Omental fat pad (tissue), 4 donors: Measurements from ENCODE around the gene PTGER1. TPM values are rescaled to one million over a fixed set of nuclear protein-coding genes. Genes with fewer than 3 reads are reported as not detected.

ENCODE experiments used
- ATAC-seq: fragments of 150-250 bp; one replicate; pipeline ENCODE4 v1.9.1; 2016; ENCODE audit warnings: mild to moderate bottlenecking, moderate library complexity; ENCODE audit not compliant: low FRiP score
- DNase-seq: peaks from one replicate; pipeline ENCODE4 v3.0.0-alpha.2; 2019; ENCODE audit warnings: low spot score
- CTCF ChIP-seq, 3 donors: fragments of 450-650 bp; IDR thresholded peaks; one replicate each; pipeline ENCODE4 v1.5.1; 2016 to 2017; ENCODE audit warnings: antibody characterized with exemption in 3 of 3, mild to moderate bottlenecking in 3 of 3, moderate library complexity in 2 of 3
- total RNA-seq, 4 donors: library from RNA; depleted of rRNA; stranded (reverse); fragments of >200 nt; gene quantifications; one replicate each; pipeline ENCODE4 v1.1.0, GENCODE V29; 2016

Gene PTGER1
- total RNA-seq, 4 donors from 2014 or later, result not detected

- ATAC-seq, result no peak
- DNase-seq, result no peak
- TF ChIP-seq CTCF (IDR thresholded peaks at IDR 0.05), result no peak
Observed at GRCh38 chr19:14516746-14517438, 41.7 kb upstream of the PTGER1 start.

GRCh38 chr19:14516048-14516534 lies 40.9 kb upstream of the PTGER1 start:
- no peak for TF ChIP-seq CTCF (IDR thresholded peaks at IDR 0.05)
- ATAC-seq (no peak), DNase-seq (no peak)

- TF ChIP-seq CTCF (IDR thresholded peaks at IDR 0.05), result no peak
- ATAC-seq (no peak), DNase-seq (no peak)
Observed at GRCh38 chr19:14515501-14516047, 40.4 kb upstream of the PTGER1 start.

- ATAC-seq (no peak), DNase-seq (no peak)
- TF ChIP-seq CTCF (IDR thresholded peaks at IDR 0.05), result no peak
Observed at GRCh38 chr19:14514215-14514863, 39.2 kb upstream of the PTGER1 start.

- TF ChIP-seq CTCF (IDR thresholded peaks at IDR 0.05), result no peak
- DNase-seq (no peak), ATAC-seq (no peak)
Observed at GRCh38 chr19:14512406-14512961, 37.3 kb upstream of the PTGER1 start.

GRCh38 chr19:14511229-14511593 lies 36.1 kb upstream of the PTGER1 start:
- no peak for TF ChIP-seq CTCF (IDR thresholded peaks at IDR 0.05)
- DNase-seq (no peak), ATAC-seq (no peak)
